Neural cell (in vitro differentiated cells): Measurements from ENCODE around the gene MRPL38. TPM values are rescaled to one million over a fixed set of nuclear protein-coding genes. Genes with fewer than 3 reads are reported as not detected.
A peak's percentile ranks its signal among the peaks of the same experiment; 100 is the strongest.

ENCODE experiments used
- H2AFZ ChIP-seq: fragments of 200-600, 300-800 bp; sonication (generic), shearing (Covaris generic); 2 replicates; pipeline ENCODE4 v1.6.0; 2014; ENCODE audit warnings: low read depth, mild to moderate bottlenecking, antibody characterized with exemption, low read length, moderate library complexity
- H3F3A ChIP-seq: fragments of 200-600 bp; shearing (Covaris generic); 2 replicates; pipeline ENCODE4 v1.6.1; 2016; ENCODE audit warnings: mild to moderate bottlenecking, moderate library complexity, mixed read lengths, antibody characterized with exemption, low read length; ENCODE audit not compliant: insufficient read depth, poor library complexity, severe bottlenecking
- H3K27ac ChIP-seq: fragments of 200-600, 300-800 bp; sonication (generic), shearing (Covaris generic); 2 replicates; pipeline ENCODE4 v1.5.1; 2014; ENCODE audit warnings: mild to moderate bottlenecking, low read length, moderate library complexity
- H3K27me3 ChIP-seq: fragments of 300-800, 200-600 bp; sonication (generic), shearing (Covaris generic); 2 replicates; pipeline ENCODE4 v1.6.0; 2014; ENCODE audit warnings: mild to moderate bottlenecking, low read depth, low read length, moderate library complexity; ENCODE audit not compliant: insufficient read depth
- H3K36me3 ChIP-seq: fragments of 300-800, 200-600 bp; sonication (generic), shearing (Covaris generic); 2 replicates; pipeline ENCODE4 v1.5.1; 2014; ENCODE audit warnings: mild to moderate bottlenecking, antibody characterized with exemption, low read length, moderate library complexity; ENCODE audit not compliant: insufficient read depth
- H3K4me2 ChIP-seq: fragments of 300-800, 200-600 bp; sonication (generic), shearing (Covaris generic); 2 replicates; pipeline ENCODE4 v1.6.0; 2014; ENCODE audit warnings: mild to moderate bottlenecking, low read length
- H3K4me3 ChIP-seq: fragments of 300-800, 200-600 bp; sonication (generic), shearing (Covaris generic); 2 replicates; pipeline ENCODE4 v1.5.1; 2014; ENCODE audit warnings: mild to moderate bottlenecking, low read length, moderate library complexity
- H3K79me2 ChIP-seq: fragments of 200-600 bp; shearing (Covaris generic); replicated peaks from 2 replicates; pipeline ENCODE4 v1.6.0; 2014; ENCODE audit warnings: mild to moderate bottlenecking, low read length, moderate library complexity; ENCODE audit not compliant: insufficient read depth
- H3K9ac ChIP-seq: fragments of 300-800, 200-600 bp; sonication (generic), shearing (Covaris generic); 2 replicates; pipeline ENCODE4 v1.6.1; 2016; ENCODE audit warnings: mild to moderate bottlenecking, low read length, mixed read lengths
- H3K9me2 ChIP-seq: fragments of 200-600 bp; shearing (Covaris generic); 2 replicates; pipeline ENCODE4 v1.6.1; 2016; ENCODE audit warnings: mild to moderate bottlenecking, low read length, mixed read lengths; ENCODE audit not compliant: insufficient read depth
- H3K9me3 ChIP-seq: fragments of 200-600, 300-800 bp; sonication (generic), shearing (Covaris generic); 2 replicates; pipeline ENCODE4 v1.6.1; 2016; ENCODE audit warnings: mild to moderate bottlenecking, mixed run types, low read length, moderate library complexity, mixed read lengths
- H4K20me1 ChIP-seq: fragments of 200-600 bp; shearing (Covaris generic); 2 replicates; pipeline ENCODE4 v1.6.1; 2016; ENCODE audit warnings: mild to moderate bottlenecking, mixed run types; ENCODE audit not compliant: insufficient read depth
- CTCF ChIP-seq: fragments of 450-650 bp; IDR thresholded peaks from 2 replicates; pipeline ENCODE4 v1.5.1; 2014; ENCODE audit warnings: antibody characterized with exemption, mild to moderate bottlenecking, moderate library complexity; ENCODE audit not compliant: poor library complexity, severe bottlenecking
- EP300 ChIP-seq: fragments of 450-650 bp; conservative IDR thresholded peaks from 2 replicates; pipeline ENCODE4 v1.6.1; 2014; ENCODE audit warnings: antibody characterized with exemption, mild to moderate bottlenecking, moderate library complexity; ENCODE audit not compliant: poor library complexity, severe bottlenecking
- EZH2 ChIP-seq: fragments of 200-600, 300-800 bp; shearing (Covaris generic), sonication (generic); IDR thresholded peaks from 2 replicates; pipeline ENCODE4 v1.6.1; 2014; ENCODE audit warnings: antibody characterized with exemption, low read length, borderline replicate concordance, mild to moderate bottlenecking; ENCODE audit not compliant: insufficient read depth, poor library complexity, severe bottlenecking
- MXI1 ChIP-seq: fragments of 450-650 bp; conservative IDR thresholded peaks from 2 replicates; pipeline ENCODE4 v1.6.1; 2014; ENCODE audit warnings: antibody characterized with exemption, mild to moderate bottlenecking; ENCODE audit not compliant: poor library complexity, severe bottlenecking
- POLR2AphosphoS5 ChIP-seq: IDR thresholded peaks from 2 replicates; pipeline ENCODE4 v1.6.1; 2012
- RAD21 ChIP-seq: fragments of 450-650 bp; conservative IDR thresholded peaks from 2 replicates; pipeline ENCODE4 v1.6.1; 2014; ENCODE audit warnings: antibody characterized with exemption, mild to moderate bottlenecking, moderate library complexity
- SMC3 ChIP-seq: fragments of 450-650 bp; conservative IDR thresholded peaks from 2 replicates; pipeline ENCODE4 v1.6.1; 2014; ENCODE audit warnings: antibody characterized with exemption, mild to moderate bottlenecking, moderate library complexity; ENCODE audit not compliant: poor library complexity
- TAF1 ChIP-seq: IDR thresholded peaks from 2 replicates; pipeline ENCODE4 v1.6.1; 2012; ENCODE audit warnings: low read depth
- polyA minus RNA-seq: library from RNA; depleted of rRNA, polyadenylated mRNA; stranded (reverse); fragments of >200 nt; gene quantifications from 2 replicates; pipeline ENCODE4 v1.2.3, GENCODE V29; 2014
- polyA plus RNA-seq: library from polyadenylated mRNA; depleted of rRNA; stranded (reverse); fragments of >200 nt; gene quantifications from 2 replicates; pipeline ENCODE4 v1.2.3, GENCODE V29; 2014
- TF ChIP-seq, protein P1 (sequence below): IDR thresholded peaks from 2 replicates; pipeline ENCODE4 v1.6.1; 2012; ENCODE audit warnings: borderline replicate concordance

Gene MRPL38
- polyA plus RNA-seq (91.2 and 115 TPM in 2 replicates), polyA minus RNA-seq (34.8 and 41.6 TPM in 2 replicates)

GRCh38 chr17:75904749-75905521, at the start of gene MRPL38:
TSS of gene MRPL38 (minus strand) at chr17:75904884. CDS start at chr17:75904875, 9 bp downstream.
- Histone ChIP-seq H2AFZ (peak within 1 kb of the TSS; percentile 51), H3K4me2 (peak within 1 kb of the TSS; percentile 71), H3F3A (no peaks in the 10 kb centered on the region), H3K9me3 (no peaks in the 10 kb centered on the region), H3K79me2 (no peaks in the 10 kb centered on the region), H3K27me3 (no peaks in the 10 kb centered on the region), H3K36me3 (no peaks in the 10 kb centered on the region), H3K27ac (peak within 1 kb of the TSS; percentile 69), H3K9ac (peak within 1 kb of the TSS; percentile 78), H3K4me3 (peak within 1 kb of the TSS; percentile 93), H3K9me2 (no peaks in the 10 kb centered on the region), H4K20me1 (no peaks in the 10 kb centered on the region)
- TF ChIP-seq CTCF (peak; percentile 99), EZH2 (no peak), EP300 (peak; percentile 62), POLR2AphosphoS5 (peak; percentile 83), SMC3 (peak; percentile 85), TAF1 (peak; percentile 52), RAD21 (peak; percentile 88), MXI1 (peak; percentile 91)
- TF ChIP-seq, protein P1, sequence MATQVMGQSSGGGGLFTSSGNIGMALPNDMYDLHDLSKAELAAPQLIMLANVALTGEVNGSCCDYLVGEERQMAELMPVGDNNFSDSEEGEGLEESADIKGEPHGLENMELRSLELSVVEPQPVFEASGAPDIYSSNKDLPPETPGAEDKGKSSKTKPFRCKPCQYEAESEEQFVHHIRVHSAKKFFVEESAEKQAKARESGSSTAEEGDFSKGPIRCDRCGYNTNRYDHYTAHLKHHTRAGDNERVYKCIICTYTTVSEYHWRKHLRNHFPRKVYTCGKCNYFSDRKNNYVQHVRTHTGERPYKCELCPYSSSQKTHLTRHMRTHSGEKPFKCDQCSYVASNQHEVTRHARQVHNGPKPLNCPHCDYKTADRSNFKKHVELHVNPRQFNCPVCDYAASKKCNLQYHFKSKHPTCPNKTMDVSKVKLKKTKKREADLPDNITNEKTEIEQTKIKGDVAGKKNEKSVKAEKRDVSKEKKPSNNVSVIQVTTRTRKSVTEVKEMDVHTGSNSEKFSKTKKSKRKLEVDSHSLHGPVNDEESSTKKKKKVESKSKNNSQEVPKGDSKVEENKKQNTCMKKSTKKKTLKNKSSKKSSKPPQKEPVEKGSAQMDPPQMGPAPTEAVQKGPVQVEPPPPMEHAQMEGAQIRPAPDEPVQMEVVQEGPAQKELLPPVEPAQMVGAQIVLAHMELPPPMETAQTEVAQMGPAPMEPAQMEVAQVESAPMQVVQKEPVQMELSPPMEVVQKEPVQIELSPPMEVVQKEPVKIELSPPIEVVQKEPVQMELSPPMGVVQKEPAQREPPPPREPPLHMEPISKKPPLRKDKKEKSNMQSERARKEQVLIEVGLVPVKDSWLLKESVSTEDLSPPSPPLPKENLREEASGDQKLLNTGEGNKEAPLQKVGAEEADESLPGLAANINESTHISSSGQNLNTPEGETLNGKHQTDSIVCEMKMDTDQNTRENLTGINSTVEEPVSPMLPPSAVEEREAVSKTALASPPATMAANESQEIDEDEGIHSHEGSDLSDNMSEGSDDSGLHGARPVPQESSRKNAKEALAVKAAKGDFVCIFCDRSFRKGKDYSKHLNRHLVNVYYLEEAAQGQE = no peak

- H3K9ac ChIP-seq = no peak overlapping the region
- no peak overlapping the region for H3K4me3 ChIP-seq
- no peak for TF ChIP-seq MXI1
- TF ChIP-seq RAD21 = no peak
- TF ChIP-seq, protein P1 = no peak
- no peak for TF ChIP-seq EZH2
- TF ChIP-seq EP300 = no peak
- no peak for TF ChIP-seq CTCF
- no peak for TF ChIP-seq POLR2AphosphoS5
- TF ChIP-seq TAF1 = no peak
- no peak for TF ChIP-seq SMC3
- H3F3A ChIP-seq = no peaks in the 10 kb centered on the region
- H3K4me2 ChIP-seq = no peak overlapping the region
- peaks cover 19% of the 10 kb centered on the region for H3K36me3 ChIP-seq
- no peaks in the 10 kb centered on the region for H4K20me1 ChIP-seq
- no peak overlapping the region for H3K27ac ChIP-seq
- no peaks in the 10 kb centered on the region for H3K9me3 ChIP-seq
- no peaks in the 10 kb centered on the region for H3K9me2 ChIP-seq
- no peaks in the 10 kb centered on the region for H3K79me2 ChIP-seq
- H2AFZ ChIP-seq = no peak overlapping the region
- no peaks in the 10 kb centered on the region for H3K27me3 ChIP-seq
Measured at GRCh38 chr17:75950855-75951554, 46.3 kb upstream of the MRPL38 start.
